Gastroesophageal sphincter (tissue), 3 donors: ENCODE data around the gene PORCN.

Source experiments
- EP300 ChIP-seq: sonication (generic); formaldehyde crosslinking; IDR thresholded peaks from one replicate; pipeline ENCODE4 v1.6.1; 2017; ENCODE audit warnings: antibody characterized with exemption, mild to moderate bottlenecking
- POLR2A ChIP-seq, 2 donors: fragments of 450-650 bp; IDR thresholded peaks; one replicate each; pipeline ENCODE4 v1.6.1; 2017; ENCODE audit warnings: antibody characterized with exemption in 2 of 2, mild to moderate bottlenecking in 2 of 2, moderate library complexity in 1 of 2
- POLR2AphosphoS5 ChIP-seq: sonication (generic); formaldehyde crosslinking; IDR thresholded peaks from one replicate; pipeline ENCODE4 v1.6.1; 2017; ENCODE audit warnings: antibody characterized with exemption
- TF ChIP-seq, protein P1 (sequence below), 4 experiments: fragments of 200-600 bp in 2 of 4; fragments of 450-650 bp in 2 of 4; sonication (generic) in 1 of 4; IDR thresholded peaks; one replicate each; pipeline ENCODE4 v1.5.1; 2017 to 2019; ENCODE audit warnings: antibody characterized with exemption in 4 of 4, mild to moderate bottlenecking in 2 of 4, moderate library complexity in 2 of 4

DNA sequence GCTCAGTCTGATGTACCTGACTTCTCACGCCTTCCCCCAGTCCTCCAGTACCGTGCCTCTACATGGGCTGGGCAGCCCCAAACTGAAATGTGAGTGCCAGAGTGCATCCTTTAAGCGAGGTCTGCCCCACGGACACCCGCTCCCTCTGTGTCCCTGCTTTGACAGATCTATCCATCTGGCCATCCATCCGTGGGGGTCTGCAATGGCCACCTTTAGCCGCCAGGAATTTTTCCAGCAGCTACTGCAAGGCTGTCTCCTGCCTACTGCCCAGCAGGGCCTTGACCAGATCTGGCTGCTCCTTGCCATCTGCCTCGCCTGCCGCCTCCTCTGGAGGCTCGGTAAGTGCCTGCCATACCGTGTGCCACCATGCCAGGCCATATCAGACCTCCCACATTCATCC is 827 bp downstream of the PORCN start:
- TF ChIP-seq, protein P1, sequence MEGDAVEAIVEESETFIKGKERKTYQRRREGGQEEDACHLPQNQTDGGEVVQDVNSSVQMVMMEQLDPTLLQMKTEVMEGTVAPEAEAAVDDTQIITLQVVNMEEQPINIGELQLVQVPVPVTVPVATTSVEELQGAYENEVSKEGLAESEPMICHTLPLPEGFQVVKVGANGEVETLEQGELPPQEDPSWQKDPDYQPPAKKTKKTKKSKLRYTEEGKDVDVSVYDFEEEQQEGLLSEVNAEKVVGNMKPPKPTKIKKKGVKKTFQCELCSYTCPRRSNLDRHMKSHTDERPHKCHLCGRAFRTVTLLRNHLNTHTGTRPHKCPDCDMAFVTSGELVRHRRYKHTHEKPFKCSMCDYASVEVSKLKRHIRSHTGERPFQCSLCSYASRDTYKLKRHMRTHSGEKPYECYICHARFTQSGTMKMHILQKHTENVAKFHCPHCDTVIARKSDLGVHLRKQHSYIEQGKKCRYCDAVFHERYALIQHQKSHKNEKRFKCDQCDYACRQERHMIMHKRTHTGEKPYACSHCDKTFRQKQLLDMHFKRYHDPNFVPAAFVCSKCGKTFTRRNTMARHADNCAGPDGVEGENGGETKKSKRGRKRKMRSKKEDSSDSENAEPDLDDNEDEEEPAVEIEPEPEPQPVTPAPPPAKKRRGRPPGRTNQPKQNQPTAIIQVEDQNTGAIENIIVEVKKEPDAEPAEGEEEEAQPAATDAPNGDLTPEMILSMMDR (IDR thresholded peaks at IDR 0.05), result no peak
- TF ChIP-seq POLR2AphosphoS5 (no peak), EP300 (no peak), POLR2A (IDR thresholded peaks at IDR 0.05) (no peak)
